ENCODE data around the gene OVCA2.

DNA sequence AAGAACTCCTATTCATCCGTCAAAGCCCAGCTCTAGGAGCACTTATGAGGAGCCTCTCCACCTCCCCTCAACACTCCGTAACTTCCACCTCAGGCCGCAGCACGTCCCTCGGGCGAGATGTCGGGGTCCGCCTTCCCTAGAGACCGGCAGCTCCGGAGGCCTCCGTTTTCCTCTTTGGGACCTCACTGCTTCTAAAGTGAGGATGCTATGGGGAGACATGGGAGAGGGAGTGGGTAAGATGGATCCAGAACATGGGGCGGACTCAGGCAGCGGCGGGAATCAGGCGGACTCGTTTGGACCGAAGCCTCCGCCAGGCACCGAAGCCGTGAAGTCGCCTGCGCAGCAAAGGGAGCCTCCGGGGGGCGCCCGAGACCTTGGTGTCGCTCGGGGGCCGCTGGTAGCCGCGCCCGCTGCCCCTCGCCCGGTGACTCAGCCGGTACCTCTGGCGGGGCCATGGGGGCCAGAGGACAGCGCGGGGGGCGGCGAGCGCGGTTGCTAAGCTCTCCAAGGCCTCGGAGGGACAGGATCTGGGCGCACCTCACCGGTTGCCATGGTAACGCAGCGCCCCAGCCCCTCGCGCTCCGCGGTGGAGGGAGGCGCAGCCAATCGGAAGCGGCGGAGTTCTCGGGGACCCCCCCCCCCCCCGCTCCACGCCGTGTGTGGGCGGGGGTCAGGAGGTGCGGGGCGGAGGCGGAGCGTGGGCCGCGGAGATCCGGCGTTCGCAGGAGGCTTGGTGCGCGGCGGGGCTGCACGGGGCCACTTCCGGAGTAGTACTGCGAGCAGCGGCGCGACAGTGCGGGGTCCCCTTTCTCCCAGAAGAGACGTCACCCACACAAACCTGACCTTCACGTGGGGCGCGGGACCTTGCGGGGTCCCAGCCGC, 11.8 kb downstream of the OVCA2 start:
- TF ChIP-seq, protein P1, sequence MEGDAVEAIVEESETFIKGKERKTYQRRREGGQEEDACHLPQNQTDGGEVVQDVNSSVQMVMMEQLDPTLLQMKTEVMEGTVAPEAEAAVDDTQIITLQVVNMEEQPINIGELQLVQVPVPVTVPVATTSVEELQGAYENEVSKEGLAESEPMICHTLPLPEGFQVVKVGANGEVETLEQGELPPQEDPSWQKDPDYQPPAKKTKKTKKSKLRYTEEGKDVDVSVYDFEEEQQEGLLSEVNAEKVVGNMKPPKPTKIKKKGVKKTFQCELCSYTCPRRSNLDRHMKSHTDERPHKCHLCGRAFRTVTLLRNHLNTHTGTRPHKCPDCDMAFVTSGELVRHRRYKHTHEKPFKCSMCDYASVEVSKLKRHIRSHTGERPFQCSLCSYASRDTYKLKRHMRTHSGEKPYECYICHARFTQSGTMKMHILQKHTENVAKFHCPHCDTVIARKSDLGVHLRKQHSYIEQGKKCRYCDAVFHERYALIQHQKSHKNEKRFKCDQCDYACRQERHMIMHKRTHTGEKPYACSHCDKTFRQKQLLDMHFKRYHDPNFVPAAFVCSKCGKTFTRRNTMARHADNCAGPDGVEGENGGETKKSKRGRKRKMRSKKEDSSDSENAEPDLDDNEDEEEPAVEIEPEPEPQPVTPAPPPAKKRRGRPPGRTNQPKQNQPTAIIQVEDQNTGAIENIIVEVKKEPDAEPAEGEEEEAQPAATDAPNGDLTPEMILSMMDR (IDR thresholded peaks at IDR 0.05): peak; percentile 81
- TF ChIP-seq, protein P2, sequence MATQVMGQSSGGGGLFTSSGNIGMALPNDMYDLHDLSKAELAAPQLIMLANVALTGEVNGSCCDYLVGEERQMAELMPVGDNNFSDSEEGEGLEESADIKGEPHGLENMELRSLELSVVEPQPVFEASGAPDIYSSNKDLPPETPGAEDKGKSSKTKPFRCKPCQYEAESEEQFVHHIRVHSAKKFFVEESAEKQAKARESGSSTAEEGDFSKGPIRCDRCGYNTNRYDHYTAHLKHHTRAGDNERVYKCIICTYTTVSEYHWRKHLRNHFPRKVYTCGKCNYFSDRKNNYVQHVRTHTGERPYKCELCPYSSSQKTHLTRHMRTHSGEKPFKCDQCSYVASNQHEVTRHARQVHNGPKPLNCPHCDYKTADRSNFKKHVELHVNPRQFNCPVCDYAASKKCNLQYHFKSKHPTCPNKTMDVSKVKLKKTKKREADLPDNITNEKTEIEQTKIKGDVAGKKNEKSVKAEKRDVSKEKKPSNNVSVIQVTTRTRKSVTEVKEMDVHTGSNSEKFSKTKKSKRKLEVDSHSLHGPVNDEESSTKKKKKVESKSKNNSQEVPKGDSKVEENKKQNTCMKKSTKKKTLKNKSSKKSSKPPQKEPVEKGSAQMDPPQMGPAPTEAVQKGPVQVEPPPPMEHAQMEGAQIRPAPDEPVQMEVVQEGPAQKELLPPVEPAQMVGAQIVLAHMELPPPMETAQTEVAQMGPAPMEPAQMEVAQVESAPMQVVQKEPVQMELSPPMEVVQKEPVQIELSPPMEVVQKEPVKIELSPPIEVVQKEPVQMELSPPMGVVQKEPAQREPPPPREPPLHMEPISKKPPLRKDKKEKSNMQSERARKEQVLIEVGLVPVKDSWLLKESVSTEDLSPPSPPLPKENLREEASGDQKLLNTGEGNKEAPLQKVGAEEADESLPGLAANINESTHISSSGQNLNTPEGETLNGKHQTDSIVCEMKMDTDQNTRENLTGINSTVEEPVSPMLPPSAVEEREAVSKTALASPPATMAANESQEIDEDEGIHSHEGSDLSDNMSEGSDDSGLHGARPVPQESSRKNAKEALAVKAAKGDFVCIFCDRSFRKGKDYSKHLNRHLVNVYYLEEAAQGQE (IDR thresholded peaks at IDR 0.05): no peak
- TF ChIP-seq NPAS2 (CRISPR knock-in tag; IDR thresholded peaks at IDR 0.05; ENCODE audit: borderline replicate concordance) (no peak), POLR2A (IDR thresholded peaks at IDR 0.05; ENCODE audit: low read length) (no peak), SMC3 (IDR thresholded peaks at IDR 0.05) (peak; percentile 68), JUN (IDR thresholded peaks at IDR 0.05) (no peak), SREBF2 (IDR thresholded peaks at IDR 0.05) (no peak), EP300 (IDR thresholded peaks at IDR 0.05) (no peak), KDM1A (IDR thresholded peaks at IDR 0.05; ENCODE audit: low read depth) (peak; percentile 64; the same call in 1 of the 2 replicates), CEBPB (IDR thresholded peaks at IDR 0.05) (no peak), NR3C1 (IDR thresholded peaks at IDR 0.05) (no peak), FOSL2 (IDR thresholded peaks at IDR 0.05) (no peak), FOSL2 (CRISPR knock-in tag; IDR thresholded peaks at IDR 0.05) (peak; percentile 71), RFX5 (IDR thresholded peaks at IDR 0.05) (peak; percentile 87)

Measured in A549 (cell line).